ENCODE results near the gene TMPRSS3.

TMPRSS3 gene

GRCh38 chr21:42344631-42345030 lies 51.2 kb downstream of the TMPRSS3 start:
- Histone ChIP-seq H3K9me2 (replicated peaks; ENCODE audit: insufficient read depth, low read length) (no peaks in the 10 kb centered on the region), H3K9ac (ENCODE audit: low read length) (no peak overlapping the region), H3K79me2 (ENCODE audit: insufficient read depth, low read length) (no peaks in the 10 kb centered on the region), H4K20me1 (ENCODE audit: low read depth, low read length) (no peaks in the 10 kb centered on the region), H2AFZ (ENCODE audit: low read depth, low read length, severe bottlenecking) (no peak overlapping the region), H3K9me3 (ENCODE audit: insufficient read depth, low read length) (no peaks in the 10 kb centered on the region), H3K4me2 (ENCODE audit: low read depth, low read length, poor library complexity, severe bottlenecking) (no peak overlapping the region), H3K4me3 (ENCODE audit: insufficient read depth, low read length, poor library complexity, severe bottlenecking) (no peak overlapping the region), H3K27me3 (ENCODE audit: low read length) (no peaks in the 10 kb centered on the region), H3F3A (ENCODE audit: insufficient read depth) (no peaks in the 10 kb centered on the region), H3K36me3 (ENCODE audit: low read length) (no peaks in the 10 kb centered on the region), H3K27ac (ENCODE audit: low read depth, low read length) (no peak overlapping the region)
- TF ChIP-seq EZH2phosphoT487 (conservative IDR thresholded peaks at IDR 0.05; ENCODE audit: low read length) = no peak
- no peak for TF ChIP-seq CTCF (IDR thresholded peaks at IDR 0.05; ENCODE audit: insufficient read depth, low read length, poor library complexity, severe bottlenecking)

- no peak overlapping the region for H3K27ac ChIP-seq (ENCODE audit: low read depth, low read length)
- H3K9me3 ChIP-seq (ENCODE audit: insufficient read depth, low read length) = no peaks in the 10 kb centered on the region
- no peaks in the 10 kb centered on the region for H3K9me2 ChIP-seq (replicated peaks; ENCODE audit: insufficient read depth, low read length)
- H3K36me3 ChIP-seq (ENCODE audit: low read length) = no peaks in the 10 kb centered on the region
- H3F3A ChIP-seq (ENCODE audit: insufficient read depth) = no peaks in the 10 kb centered on the region
- H3K79me2 ChIP-seq (ENCODE audit: insufficient read depth, low read length) = no peaks in the 10 kb centered on the region
- no peak overlapping the region for H3K9ac ChIP-seq (ENCODE audit: low read length)
- no peak overlapping the region for H3K4me2 ChIP-seq (ENCODE audit: low read depth, low read length, poor library complexity, severe bottlenecking)
- no peak overlapping the region for H3K4me3 ChIP-seq (ENCODE audit: insufficient read depth, low read length, poor library complexity, severe bottlenecking)
- TF ChIP-seq CTCF (IDR thresholded peaks at IDR 0.05; ENCODE audit: insufficient read depth, low read length, poor library complexity, severe bottlenecking) (no peak), EZH2phosphoT487 (conservative IDR thresholded peaks at IDR 0.05; ENCODE audit: low read length) (no peak)
- H2AFZ ChIP-seq (ENCODE audit: low read depth, low read length, severe bottlenecking) = no peak overlapping the region
- no peaks in the 10 kb centered on the region for H3K27me3 ChIP-seq (ENCODE audit: low read length)
- H4K20me1 ChIP-seq (ENCODE audit: low read depth, low read length) = no peaks in the 10 kb centered on the region
Measured at GRCh38 chr21:42343963-42344510, 51.8 kb downstream of the TMPRSS3 start.

- Histone ChIP-seq H3K9ac (ENCODE audit: low read length) (no peak overlapping the region), H3K9me3 (ENCODE audit: insufficient read depth, low read length) (no peaks in the 10 kb centered on the region), H3K27me3 (ENCODE audit: low read length) (no peaks in the 10 kb centered on the region), H3K79me2 (ENCODE audit: insufficient read depth, low read length) (no peaks in the 10 kb centered on the region), H3K27ac (ENCODE audit: low read depth, low read length) (no peak overlapping the region), H4K20me1 (ENCODE audit: low read depth, low read length) (no peaks in the 10 kb centered on the region), H2AFZ (ENCODE audit: low read depth, low read length, severe bottlenecking) (no peak overlapping the region), H3K36me3 (ENCODE audit: low read length) (no peaks in the 10 kb centered on the region), H3K4me2 (ENCODE audit: low read depth, low read length, poor library complexity, severe bottlenecking) (no peak overlapping the region), H3K4me3 (ENCODE audit: insufficient read depth, low read length, poor library complexity, severe bottlenecking) (no peak overlapping the region), H3K9me2 (replicated peaks; ENCODE audit: insufficient read depth, low read length) (no peaks in the 10 kb centered on the region), H3F3A (ENCODE audit: insufficient read depth) (no peaks in the 10 kb centered on the region)
- TF ChIP-seq CTCF (IDR thresholded peaks at IDR 0.05; ENCODE audit: insufficient read depth, low read length, poor library complexity, severe bottlenecking) (no peak), EZH2phosphoT487 (conservative IDR thresholded peaks at IDR 0.05; ENCODE audit: low read length) (no peak)
Measured at GRCh38 chr21:42343556-42343955, 52.3 kb downstream of the TMPRSS3 start.

Data from SU-DHL-6 (cell line).